ENCODE measurements around the gene ADCY9.
"Not testable (repeated sequence)": the region's sequence is repeated elsewhere in the genome, so short reads cannot be mapped to it uniquely, and the experiment has no call there.

ADCY9 gene

DNA sequence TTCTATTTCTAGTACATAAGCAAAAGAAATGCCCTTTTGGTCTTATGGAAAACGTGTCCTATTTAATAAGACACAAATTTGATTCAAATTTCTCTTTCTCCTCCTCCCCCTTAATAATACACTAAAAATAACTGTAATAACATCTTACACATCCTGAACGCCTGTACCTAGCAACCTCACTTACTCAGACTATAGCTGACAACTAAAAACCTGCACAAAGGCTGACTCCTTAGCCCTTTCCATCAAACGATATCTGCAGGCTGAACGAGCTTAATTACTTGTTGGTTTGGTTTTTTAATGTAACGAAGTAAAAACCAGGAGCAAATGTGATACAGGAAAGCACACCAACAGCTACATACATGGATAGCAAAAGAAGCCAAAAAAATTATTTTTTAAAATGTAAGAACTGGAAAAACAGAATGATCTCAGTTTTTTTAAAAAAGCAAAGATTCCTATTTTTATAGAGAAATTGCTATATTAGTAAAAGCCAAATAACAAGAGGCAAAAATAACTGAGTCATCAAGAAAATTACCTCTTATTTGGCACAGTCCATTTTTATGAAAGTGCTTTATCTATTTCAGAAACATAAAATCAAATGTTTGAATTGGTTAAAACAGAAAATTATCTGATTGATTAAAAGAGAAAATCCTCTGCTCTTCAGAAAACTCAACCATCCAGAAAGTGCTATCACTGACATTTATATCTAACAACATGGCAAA, 23.5 kb downstream of the ADCY9 start:
- DNase-seq = no peak

- DNase-seq = no peak
These were observed 24.8 kb downstream of the ADCY9 start for GRCh38 chr16:4091240-4092012.

DNA sequence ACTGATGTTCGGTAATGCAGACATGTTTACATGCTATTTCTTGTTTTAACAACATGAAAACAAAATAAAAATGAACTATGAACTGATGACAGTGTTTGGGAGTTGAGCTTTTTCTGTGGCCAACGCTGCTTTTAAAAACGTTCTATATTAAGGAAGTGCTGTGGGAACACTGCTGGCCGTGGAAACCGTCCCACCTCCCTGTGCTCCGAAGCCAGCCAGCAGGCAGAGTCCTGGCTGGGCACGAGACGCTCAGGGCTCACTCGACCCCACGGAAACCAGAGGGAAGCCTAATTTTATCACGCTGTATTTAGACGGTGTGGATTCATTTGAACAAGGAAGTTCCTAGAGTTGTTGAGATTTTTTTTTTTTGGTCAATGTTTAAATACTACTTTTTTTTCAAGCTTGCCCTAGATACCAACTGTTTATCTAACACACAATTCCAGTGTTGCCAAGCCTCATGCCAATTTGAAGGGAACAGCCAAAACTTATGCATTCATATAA, 25.8 kb downstream of the ADCY9 start:
- DNase-seq = no peak

- DNase-seq = no peak
These were observed 26.4 kb downstream of the ADCY9 start for GRCh38 chr16:4089811-4090301.

DNA sequence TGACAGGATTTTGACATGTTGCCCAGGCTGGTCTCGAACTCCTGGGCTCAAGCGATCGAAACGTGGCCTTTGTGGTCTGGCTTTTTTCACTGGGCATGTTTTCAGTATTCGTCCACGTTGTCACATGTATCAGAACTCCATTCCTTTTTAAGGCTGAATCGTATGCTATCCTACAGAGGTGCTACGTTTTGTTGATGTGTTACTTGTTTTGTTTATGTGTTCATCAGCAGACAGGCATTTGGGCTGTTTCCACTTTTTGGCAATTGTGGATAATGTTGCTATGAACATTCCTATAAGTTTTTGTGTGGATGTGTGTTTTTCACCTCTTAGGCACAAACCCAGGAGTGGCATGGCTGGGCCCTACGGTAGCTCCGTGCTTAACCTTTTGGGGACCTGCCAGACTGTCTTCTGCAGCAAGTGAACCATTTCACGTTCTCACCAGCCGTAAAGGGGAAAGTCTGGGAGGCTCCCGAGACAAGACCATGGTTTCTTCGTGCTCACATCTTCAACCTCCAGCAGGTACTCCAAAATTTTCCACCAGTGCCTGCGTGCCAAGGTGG, 26.9 kb downstream of the ADCY9 start:
- DNase-seq = no peak

DNA sequence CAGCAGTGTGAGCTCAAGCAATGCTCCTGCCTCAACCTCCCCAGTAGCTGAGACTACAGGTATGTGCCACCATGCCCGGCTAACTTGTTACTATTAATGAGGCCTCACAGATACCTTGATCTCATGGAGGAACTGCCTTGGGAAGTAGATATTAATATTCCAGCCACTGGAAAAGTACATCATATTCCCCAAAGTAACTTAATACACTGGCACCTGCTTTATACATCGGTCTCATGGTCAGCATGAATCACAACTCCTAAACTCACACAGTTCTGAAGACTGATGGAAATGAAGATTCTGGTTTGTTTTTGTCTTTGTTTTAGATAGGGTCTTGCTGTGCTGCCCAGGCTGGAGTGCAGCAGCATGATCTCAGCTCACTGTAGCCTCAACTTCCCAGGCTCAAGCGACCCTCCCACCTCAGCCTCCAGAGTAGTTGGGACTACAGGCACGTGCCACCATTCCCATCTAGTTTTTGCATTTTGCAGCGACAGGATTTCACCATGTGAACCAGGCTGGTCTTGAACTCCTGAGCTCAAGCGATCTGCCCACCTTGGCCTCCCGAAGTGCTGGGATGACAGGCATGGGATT, 28.2 kb downstream of the ADCY9 start:
- no peak for DNase-seq

DNA sequence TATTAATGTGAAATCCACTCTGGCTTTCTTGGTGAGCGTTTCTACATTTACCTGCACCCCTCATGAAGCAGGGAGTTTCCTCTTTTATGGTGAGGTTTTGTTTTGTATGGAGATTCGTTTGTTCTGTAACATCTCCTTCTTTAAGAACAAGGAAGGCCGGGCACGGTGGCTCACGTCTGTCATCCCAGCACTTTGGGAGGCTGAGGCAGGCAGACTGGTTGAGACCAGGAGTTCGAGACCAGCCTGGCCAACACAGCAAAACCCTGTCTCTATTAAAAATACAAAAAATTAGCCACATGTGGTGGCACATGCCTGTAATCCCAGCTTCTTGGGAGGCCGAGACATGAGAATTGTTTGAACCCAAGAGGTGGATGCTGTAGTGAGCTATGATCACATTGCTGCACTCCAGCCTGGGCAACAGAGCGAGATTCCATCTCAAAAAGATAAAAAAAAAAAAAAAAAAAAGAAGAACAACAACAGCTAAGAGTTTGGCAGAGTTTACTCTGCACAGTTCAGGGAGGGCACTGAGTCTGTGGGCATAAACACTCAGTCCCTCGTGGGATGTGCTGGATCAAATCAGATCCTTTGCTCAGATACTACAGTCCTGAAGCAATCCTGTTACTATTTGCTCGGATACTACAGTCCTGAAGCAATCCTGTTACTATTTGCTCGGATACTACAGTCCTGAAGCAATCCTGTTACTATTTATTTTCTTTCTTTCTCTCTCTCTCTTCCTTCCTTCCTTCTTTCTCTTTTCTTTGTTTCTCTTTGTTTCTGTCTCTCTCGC, 28.9 kb downstream of the ADCY9 start:
- no peak for DNase-seq

DNA sequence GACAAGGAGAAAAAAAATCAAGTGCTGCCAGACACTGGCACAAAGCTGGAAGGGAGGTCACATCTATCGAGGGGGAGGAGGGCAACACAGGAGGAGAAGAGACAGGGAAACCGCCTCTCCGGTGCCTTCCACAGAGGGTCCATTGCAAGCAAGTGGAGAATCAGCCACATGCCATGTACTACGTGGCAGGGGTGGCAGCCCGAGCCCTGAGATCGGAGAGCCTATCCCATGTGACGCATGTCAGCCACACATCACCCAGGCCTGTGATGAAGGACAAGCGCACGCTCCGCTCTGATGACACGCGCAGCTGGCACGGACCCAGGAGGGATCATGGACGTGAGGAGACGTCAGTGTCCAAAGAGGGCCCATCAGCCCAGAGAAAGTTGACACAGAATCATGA, 30.1 kb downstream of the ADCY9 start:
- DNase-seq = no peak

- DNase-seq = no peak
These were observed 30.8 kb downstream of the ADCY9 start for GRCh38 chr16:4085405-4085970.

- DNase-seq = no peak
These were observed 32.8 kb downstream of the ADCY9 start for GRCh38 chr16:4083347-4083870.

DNA sequence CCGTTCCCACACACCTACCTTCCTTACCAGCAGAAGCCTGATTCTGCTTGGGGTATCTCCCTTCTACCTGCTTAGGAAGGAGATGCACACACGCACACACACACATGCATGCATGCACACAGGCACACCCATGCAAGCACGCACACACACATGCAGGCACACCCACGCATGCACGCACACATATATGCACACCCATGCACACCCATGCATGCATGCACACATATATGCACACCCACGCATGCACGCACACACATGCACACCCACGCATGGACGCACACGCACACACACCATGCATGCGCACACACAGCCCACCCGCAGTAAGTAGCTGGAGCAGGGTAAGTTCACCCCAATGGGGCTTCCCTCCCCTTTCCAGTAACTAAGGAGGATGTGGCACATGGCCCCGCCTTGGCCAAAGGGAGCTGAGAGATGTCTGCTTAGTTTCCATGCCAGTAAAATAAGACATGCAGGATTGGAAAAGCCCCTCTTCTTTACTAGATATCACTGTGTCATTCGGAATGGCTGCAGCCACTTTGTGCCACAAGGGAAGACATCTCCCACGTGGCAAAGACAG, 33.7 kb downstream of the ADCY9 start:
- peak in 1 of 5 donors; percentile 49 for DNase-seq

GRCh38 chr16:4081521-4082021, 34.7 kb downstream of the ADCY9 start:
- DNase-seq = peak in 2 of 5 donors; percentile 4 to 31

DNA sequence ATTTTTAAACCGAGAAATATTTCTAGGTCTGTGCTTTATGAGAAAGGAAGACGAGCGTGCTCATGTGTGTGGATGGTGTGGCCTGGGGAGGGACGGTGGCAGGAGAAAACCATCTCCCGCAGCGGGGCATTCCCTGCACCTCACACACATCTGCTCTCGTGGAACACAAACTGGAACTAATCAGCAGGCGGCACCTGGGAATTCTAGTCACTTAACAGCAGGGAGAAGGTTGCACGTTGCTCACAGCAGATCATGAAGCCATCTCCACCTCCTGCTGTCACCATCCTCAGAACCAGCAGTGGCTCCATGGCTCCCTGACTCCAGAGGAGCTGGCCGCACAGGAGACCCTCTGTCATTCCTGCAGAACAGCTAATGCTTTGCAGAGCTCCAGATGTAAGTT, 35.2 kb downstream of the ADCY9 start:
- no peak for DNase-seq

GRCh38 chr16:4077174-4077649, 39.0 kb downstream of the ADCY9 start:
- peak in 1 of 5 donors; percentile 51 for DNase-seq

- DNase-seq = no peak
These were observed 40.7 kb downstream of the ADCY9 start for GRCh38 chr16:4075534-4075933.

DNA sequence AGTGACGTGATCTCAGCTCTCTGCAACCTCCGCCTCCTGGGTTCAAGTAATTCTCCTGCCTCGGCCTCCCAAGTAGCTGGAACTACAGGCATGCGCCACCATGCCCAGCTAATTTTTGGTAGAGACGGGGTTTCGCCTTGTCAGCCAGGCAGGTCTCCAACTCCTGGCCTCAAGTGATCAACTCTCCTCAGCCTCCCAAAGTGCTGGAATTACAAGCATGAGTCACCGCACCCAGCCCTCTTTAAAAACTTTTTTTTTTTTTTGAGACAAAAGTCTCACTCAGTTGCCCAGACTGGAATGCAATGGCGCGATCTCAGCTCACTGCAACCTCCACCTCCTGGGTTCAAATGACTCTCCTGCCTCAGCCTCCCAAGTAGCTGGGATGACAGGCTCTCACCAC, 43.1 kb downstream of the ADCY9 start:
- DNase-seq = not testable (repeated sequence)

- DNase-seq = no peak
These were observed 44.3 kb downstream of the ADCY9 start for GRCh38 chr16:4071686-4072561.

GRCh38 chr16:4070936-4071335, 45.3 kb downstream of the ADCY9 start:
- DNase-seq = no peak

DNA sequence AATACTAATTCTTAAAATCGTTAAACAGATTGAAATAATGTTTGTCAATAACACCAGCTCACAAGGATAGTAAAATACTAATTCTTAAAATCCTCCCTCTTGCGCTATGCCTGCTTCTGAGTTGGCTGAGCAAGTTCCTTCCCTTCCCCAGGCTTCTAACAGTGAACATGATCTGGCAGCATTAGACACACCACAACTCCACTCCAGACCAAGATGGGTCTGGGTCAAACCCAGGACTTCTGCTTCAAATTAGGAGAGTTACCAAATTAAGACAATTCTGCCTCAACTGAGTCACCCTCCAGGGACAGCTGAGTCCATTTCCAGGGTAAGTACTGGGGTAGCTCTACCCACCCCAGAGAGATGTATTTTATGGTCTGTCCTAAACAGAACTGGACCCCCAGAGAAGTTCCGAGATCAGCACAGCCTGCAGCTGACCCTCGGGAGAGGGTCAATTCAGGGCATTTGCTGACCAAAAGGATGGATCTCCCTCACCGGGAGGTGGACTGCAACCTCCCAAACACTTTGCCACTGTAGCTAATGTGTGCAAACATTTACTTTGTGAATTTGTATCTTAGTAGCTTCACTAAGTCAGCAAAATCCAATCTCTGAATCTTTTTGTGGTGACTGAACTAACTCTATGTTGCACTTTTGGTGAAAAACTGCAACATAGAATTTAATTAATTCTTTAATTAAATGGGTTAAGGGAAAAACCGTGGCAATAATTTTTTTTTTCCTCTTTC, 48.8 kb downstream of the ADCY9 start:
- DNase-seq = no peak

Data from T-helper 1 cell (primary cell).